GM10266 (cell line): ENCODE measurements around the gene CFAP46.
"Not testable (repeated sequence)": the region's sequence is repeated elsewhere in the genome, so short reads cannot be mapped to it uniquely, and the experiment has no call there.

Source experiments
- DNase-seq: peaks from one replicate; pipeline ENCODE4 v3.0.0; 2012; ENCODE audit errors: extremely low spot score
- TF ChIP-seq, protein P1 (sequence below): IDR thresholded peaks from 2 replicates; pipeline ENCODE4 v1.5.1; 2012; ENCODE audit warnings: mild to moderate bottlenecking, low read depth; ENCODE audit not compliant: control insufficient read depth, insufficient read depth; ENCODE audit errors: missing control alignments

Gene CFAP46

DNA sequence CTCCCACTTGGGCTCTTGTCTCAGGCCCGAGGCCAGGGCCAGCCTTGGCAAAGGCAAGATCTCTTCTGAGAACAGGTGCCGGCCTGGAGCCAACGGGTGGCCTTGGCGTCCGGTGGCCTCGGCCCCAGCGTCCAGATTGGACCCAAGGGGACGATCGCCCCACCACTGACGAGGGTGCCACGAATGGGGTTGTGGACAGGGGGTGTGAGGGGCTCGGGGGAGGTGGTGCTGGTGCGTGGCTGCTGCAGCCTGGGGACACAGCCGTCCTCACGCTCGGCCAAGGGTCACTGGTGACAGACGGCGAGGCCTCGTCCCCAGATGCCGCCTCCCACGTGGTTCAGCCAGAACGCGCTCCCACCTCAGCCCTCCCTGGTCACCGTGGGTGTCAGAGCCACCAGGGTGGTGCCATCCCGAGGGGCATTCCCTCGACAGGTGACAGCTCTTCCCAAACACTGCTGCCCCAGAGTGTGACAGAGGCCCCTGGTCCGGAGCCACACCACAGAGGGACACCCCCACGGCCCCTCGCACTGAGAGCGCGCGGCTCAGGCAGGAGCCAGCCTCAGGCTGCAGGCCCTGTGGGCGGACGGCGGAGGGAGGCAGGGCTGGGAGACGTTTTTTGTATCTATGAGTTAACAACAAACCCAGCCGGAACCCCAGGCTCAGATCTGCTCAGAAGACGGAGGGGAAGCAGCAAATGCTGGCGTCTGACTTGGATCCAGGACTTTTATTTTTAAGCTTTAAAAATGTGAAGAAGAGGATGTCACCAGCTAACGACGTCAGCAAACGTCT, 18.5 kb upstream of the CFAP46 start:
- no peak for DNase-seq
- TF ChIP-seq, protein P1, sequence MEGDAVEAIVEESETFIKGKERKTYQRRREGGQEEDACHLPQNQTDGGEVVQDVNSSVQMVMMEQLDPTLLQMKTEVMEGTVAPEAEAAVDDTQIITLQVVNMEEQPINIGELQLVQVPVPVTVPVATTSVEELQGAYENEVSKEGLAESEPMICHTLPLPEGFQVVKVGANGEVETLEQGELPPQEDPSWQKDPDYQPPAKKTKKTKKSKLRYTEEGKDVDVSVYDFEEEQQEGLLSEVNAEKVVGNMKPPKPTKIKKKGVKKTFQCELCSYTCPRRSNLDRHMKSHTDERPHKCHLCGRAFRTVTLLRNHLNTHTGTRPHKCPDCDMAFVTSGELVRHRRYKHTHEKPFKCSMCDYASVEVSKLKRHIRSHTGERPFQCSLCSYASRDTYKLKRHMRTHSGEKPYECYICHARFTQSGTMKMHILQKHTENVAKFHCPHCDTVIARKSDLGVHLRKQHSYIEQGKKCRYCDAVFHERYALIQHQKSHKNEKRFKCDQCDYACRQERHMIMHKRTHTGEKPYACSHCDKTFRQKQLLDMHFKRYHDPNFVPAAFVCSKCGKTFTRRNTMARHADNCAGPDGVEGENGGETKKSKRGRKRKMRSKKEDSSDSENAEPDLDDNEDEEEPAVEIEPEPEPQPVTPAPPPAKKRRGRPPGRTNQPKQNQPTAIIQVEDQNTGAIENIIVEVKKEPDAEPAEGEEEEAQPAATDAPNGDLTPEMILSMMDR: no peak

DNA sequence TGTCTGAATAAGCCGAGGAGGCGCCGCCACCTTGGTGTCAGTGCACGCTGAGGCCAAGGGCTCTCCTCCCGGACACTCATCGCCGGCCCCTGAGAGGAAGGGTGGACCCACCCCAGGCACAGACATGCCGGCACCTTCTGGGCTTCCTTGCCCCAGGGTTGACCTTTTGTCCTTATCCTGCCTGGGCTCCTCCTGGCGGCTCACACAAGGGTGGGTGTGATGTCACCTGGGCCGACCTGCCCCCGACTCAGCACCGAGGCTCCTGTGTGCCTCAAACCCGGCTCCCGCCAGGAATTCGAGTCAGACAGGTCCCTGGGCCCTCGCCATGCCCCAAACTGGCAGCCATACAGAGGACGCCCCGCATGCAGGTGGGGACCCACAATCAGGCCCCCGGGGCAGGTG, 17.7 kb upstream of the CFAP46 start:
- no peak for DNase-seq
- TF ChIP-seq, protein P1: no peak

DNA sequence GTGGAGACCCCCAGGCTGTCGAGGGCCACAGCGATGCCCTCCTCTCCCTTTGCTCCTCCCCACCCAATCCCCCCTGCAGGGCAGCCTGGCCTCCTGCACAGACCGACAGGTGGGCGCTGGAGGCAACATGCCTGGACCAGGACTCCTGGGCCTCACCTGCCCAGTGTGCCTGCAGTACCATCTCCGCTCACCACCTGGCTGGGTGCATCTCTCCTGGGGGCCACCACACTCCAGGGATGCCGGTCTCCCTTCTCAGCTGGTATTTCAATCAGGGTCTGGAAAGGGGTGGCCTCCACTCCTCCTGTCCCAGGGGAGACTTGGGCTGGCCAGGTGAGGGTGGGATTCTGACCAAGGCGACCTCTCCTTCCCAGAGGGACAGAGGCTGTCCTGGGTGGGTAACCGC, 17.2 kb upstream of the CFAP46 start:
- TF ChIP-seq, protein P1: no peak

DNA sequence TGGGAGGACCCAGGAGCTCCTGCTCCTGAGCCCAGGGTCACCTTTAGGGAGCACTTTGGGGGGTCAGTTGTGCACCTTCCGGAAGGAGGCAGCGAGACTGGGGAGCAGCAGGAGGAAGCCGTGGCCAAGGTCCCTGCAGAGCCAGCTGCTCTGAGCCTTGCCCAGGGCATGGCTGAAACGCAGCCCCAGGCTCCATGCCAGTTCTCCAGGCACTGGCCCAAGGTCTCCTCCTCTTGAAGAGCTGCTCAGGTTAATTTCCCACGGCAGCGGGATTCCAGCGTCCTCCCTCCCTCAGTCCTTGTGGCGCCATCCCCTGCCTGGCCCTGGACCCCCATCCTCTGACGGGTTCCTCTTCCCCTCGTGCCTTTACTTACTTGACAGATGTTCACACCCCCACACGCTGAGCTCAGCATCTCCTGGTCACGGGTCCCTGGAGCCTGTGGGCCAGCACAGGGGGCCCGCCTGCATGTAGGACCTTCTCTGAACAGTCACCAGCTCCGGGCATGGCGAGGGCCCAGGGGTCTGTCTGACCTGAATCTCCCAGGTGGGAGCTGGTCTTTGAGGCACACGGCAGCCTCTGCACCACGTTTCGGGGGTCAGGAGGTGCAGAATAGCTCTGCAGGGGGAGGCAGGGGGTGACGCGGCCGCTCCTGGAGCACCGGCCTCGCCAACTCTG, 16.7 kb upstream of the CFAP46 start:
- TF ChIP-seq, protein P1: no peak
- DNase-seq: no peak

More for the DNA sequence above, 17.2 kb upstream of the CFAP46 start:
- DNase-seq: no peak

DNA sequence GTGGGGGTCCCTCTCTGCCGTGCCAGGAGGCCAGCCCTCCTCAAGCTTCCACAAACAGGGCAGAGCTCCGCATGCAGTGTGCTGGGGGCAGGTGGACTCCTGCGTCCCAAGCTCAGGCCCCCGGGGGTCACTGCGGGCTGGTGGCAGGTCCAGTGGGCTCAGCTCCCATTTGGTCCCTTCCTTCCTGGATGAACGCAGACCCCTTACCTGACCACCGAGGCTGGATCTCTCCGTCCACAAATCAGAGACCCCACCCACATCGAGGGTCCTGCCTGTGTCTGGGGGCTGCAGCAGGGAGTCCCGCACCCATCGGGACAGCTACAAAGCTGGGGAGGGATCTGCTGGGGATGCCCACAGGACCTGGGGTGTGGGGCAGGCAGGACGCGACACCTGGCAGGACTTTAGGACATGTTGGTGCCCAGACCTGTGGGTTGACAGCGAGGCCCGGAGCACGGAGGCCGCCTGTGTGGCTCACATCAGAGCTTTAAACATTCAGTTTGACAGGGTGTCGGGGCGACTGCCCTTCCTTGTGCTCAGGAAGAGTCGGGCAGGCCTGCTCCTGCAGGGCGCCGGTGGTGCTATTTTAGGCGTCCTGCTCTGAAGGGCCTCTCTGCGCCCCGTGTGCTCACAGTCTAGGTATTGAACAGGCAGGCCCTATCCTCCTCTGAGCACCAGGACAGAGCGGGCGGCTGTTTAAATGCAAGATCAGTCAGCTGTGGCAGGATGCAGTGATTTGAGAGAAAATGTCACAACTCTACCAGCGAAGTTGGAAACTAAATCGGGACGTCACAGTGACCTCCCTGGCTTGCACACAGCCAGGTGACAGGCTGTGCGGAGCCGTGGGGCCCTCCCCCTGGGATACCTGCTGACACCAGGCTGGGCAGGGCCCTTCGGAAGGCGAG, 15.9 kb upstream of the CFAP46 start:
- DNase-seq: no peak
- TF ChIP-seq, protein P1: no peak

DNA sequence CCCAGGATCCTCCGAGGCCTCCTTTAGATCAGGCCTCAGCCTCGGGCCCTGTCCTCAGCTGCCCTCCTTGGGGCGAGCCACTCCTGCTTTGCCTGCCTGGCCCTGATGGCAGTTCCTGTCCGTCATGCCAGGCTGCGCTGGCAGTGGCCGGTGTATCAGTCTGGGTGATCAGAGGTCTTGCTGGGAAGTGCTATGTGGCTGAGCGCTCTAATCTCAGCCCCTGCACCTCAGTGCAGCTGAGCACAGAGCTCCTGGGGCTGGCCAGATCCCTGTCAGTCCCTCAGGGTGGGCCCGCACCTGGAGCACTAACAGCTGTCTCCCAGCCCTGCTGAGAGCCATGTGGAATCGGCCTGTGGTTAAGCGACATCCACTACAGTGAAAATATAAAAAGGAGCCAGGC, 14.8 kb upstream of the CFAP46 start:
- DNase-seq: no peak
- TF ChIP-seq, protein P1: no peak

DNA sequence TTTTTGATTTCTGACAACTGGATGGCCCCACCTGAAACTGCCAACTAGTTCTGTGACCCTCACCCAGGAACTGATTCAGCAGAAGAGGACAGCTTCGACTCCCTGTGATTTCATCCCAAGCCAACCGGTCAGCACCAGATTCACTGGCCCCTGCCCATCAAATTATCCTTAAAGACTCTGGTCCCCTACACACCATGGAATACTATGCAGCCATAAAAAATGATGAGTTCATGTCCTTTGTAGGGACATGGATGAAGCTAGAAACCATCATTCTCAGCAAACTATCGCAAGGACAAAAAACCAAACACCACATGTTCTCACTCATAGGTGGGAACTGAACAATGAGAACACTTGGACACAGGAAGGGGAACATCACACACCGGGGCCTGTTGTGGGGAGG, 13.9 kb upstream of the CFAP46 start:
- DNase-seq: not testable (repeated sequence)
